GM12875 (cell line): Measurements from ENCODE around the gene CSTF1.

Experiments
- H3K4me3 ChIP-seq: one replicate; pipeline ENCODE4 v1.5.1; 2011; ENCODE audit warnings: low read depth, low read length, control low read depth
- CTCF ChIP-seq: IDR thresholded peaks from 2 replicates; pipeline ENCODE4 v1.5.1; 2011; ENCODE audit warnings: low read depth, mild to moderate bottlenecking, control low read depth, inconsistent platforms, low read length, moderate library complexity, borderline replicate concordance; ENCODE audit not compliant: insufficient read depth

The CSTF1 gene

GRCh38 chr20:56427797-56428196, 35.4 kb downstream of the CSTF1 start:
- no peak for TF ChIP-seq CTCF
- H3K4me3 ChIP-seq: no peak overlapping the region

GRCh38 chr20:56428410-56428809, 36.0 kb downstream of the CSTF1 start:
- no peak overlapping the region for H3K4me3 ChIP-seq
- no peak for TF ChIP-seq CTCF

- H3K4me3 ChIP-seq: no peak overlapping the region
- no peak for TF ChIP-seq CTCF
These were observed 36.4 kb downstream of the CSTF1 start for GRCh38 chr20:56428881-56429280.

- no peak overlapping the region for H3K4me3 ChIP-seq
- TF ChIP-seq CTCF: no peak
These were observed 37.1 kb downstream of the CSTF1 start for GRCh38 chr20:56429502-56429901.

GRCh38 chr20:56429941-56430340, 37.5 kb downstream of the CSTF1 start:
- TF ChIP-seq CTCF: no peak
- no peak overlapping the region for H3K4me3 ChIP-seq

- no peak for TF ChIP-seq CTCF
- no peak overlapping the region for H3K4me3 ChIP-seq
These were observed 38.0 kb downstream of the CSTF1 start for GRCh38 chr20:56430461-56430860.

- TF ChIP-seq CTCF: no peak
- H3K4me3 ChIP-seq: no peak overlapping the region
These were observed 38.5 kb downstream of the CSTF1 start for GRCh38 chr20:56430957-56431356.
